LNCaP clone FGC (cell line): ENCODE measurements around the gene CLTA.
A peak's percentile ranks its signal among the peaks of the same experiment; 100 is the strongest.
"Not testable (repeated sequence)": the region's sequence is repeated elsewhere in the genome, so short reads cannot be mapped to it uniquely, and the experiment has no call there.

Source experiments
- DNase-seq: peaks from one replicate; pipeline ENCODE4 v3.0.0-alpha.2; 2011; ENCODE audit warnings: low read depth
- H3K4me3 ChIP-seq: 2 replicates; pipeline ENCODE4 v1.5.1; 2011; ENCODE audit warnings: mild to moderate bottlenecking, low read depth, low read length, control low read depth
- TF ChIP-seq, protein P1 (sequence below): IDR thresholded peaks from 2 replicates; pipeline ENCODE4 v1.5.1; 2012; ENCODE audit warnings: mild to moderate bottlenecking; ENCODE audit not compliant: control insufficient read depth, insufficient read depth; ENCODE audit errors: extremely low read depth

CLTA gene

DNA sequence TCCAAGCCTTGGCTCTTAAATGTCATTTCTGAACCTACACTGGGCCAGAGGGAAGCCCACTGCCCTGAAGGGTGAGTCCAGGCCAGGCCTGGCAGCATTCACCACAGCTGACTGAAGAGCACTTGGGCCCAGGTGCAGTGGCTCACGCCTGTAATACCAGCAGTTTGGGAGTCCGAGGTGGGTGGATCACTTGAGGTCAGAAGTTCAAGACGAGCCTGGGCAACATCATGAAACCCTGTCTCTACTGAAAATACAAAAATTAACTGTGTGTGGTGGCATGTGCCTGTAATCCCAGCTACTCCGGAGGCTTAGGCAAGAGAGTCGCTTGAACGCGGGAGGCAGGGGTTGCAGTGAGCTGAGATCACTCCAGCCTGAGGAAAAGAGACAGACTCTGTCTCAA lies 16.4 kb upstream of the CLTA start:
- TF ChIP-seq, protein P1, sequence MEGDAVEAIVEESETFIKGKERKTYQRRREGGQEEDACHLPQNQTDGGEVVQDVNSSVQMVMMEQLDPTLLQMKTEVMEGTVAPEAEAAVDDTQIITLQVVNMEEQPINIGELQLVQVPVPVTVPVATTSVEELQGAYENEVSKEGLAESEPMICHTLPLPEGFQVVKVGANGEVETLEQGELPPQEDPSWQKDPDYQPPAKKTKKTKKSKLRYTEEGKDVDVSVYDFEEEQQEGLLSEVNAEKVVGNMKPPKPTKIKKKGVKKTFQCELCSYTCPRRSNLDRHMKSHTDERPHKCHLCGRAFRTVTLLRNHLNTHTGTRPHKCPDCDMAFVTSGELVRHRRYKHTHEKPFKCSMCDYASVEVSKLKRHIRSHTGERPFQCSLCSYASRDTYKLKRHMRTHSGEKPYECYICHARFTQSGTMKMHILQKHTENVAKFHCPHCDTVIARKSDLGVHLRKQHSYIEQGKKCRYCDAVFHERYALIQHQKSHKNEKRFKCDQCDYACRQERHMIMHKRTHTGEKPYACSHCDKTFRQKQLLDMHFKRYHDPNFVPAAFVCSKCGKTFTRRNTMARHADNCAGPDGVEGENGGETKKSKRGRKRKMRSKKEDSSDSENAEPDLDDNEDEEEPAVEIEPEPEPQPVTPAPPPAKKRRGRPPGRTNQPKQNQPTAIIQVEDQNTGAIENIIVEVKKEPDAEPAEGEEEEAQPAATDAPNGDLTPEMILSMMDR: no peak
- no peak overlapping the region for H3K4me3 ChIP-seq
- no peak for DNase-seq

DNA sequence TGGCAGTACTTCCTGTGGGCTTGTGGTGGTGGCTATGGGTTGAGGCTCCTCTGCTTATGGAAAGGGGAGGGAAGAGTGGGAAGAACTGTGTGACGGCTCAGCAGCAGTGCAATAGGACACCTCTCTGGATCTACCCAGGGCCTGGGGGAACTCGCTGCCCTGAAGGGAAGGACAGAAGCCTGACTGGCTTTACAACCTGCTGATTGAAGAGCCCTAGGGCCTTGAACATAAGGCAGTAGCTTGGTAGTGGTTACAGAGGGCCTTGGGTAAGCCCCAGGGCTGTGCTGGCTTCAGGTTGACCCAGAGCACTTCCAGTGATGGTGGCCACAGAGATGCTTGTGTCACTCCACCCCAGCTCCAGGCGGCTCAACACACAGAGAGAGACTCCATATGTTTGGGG lies 16.0 kb upstream of the CLTA start:
- no peak for DNase-seq
- TF ChIP-seq, protein P1: no peak
- no peak overlapping the region for H3K4me3 ChIP-seq

DNA sequence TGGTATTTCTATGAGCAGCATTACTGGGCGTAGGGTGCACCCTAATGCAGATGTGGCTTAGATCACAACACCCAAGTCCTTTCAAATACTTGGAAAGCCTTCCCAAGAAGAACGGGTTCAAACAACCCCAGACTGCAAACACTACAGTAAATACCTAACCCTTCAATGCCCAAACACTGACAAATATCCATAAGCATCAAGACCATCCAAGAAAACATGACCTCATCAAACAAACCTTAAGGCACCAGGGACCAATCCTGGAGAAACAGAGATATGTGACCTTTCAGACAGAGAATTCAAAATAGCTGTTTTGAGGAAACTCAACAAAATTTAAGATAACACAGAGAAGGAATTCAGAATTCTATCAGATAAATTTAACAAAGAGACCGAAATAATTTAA lies 15.5 kb upstream of the CLTA start:
- not testable (repeated sequence) for DNase-seq, H3K4me3 ChIP-seq

DNA sequence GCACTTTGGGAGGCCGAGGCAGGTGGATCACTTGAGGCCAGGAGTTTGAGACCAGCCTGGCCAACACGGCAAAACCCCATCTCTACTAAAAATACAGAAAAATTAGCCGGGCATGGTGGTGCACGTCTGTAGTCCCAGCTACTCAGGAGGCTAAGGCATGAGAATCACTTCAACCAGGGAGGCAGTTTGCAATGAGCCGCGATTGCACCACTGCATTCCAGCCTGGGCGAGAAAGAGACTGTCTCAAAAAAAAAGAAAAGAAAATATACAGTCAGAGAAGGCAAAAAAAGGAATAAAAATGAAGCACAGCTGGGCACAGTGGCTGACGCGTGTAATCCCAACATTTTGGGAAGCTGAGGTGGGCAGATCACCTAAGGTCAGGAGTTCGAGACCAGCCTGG lies 14.2 kb upstream of the CLTA start:
- not testable (repeated sequence) for DNase-seq, H3K4me3 ChIP-seq

DNA sequence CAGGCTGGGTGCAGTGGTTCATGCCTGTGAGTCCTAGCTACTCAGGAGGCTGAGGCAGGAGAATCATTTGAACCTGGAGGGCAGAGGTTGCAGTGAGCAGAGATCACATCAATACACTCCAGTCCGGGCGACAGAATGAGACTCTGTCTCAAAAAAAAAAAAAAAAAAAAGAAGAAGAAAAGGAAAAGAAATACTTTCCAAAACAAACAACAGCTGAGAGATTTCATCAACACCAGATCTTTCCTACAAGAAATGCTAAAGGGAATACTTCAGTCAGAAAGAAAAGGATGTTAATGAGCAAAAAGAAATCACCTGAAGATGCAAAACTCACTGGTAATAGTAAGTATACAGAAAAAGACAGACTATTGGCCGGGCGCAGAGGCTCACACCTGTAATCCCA lies 13.2 kb upstream of the CLTA start:
- no peak overlapping the region for H3K4me3 ChIP-seq
- TF ChIP-seq, protein P1: no peak
- DNase-seq: no peak

DNA sequence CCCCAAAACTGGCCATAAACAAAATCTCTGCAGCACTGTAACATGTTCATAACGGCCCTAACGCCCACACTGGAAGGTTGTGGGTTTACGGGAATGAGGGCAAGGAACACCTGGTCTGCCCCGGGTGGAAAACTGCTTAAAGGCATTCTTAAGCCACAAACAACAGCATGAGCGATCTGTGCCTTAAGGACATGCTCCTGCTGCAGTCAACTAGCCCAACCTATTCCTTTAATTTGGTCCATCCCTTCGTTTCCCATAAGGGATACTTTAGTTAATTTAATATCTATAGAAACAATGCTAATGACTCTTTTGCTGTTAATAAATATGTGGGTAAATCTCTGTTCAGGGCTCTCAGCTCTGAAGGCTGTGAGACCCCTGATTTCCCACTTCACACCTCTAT lies 10.5 kb upstream of the CLTA start:
- H3K4me3 ChIP-seq, DNase-seq: not testable (repeated sequence)

DNA sequence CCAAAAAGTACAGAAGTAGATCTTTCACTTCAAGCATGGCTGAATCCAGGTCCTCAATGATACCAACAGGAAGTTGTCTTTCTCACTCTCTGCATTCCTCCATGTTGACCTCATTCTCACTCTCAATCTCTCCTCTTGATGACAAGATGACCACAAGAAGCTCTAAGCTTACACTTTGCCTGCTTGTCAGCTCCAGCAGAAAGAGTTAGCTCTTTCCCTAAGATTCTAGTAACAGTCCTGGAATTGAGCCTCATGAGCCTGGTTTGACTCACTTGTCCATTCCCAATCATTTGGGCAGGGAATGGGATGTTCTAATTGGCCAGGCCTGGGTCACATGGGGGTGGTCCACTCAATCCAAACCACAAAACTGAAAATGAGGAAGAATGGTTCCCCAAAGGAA lies 3.3 kb upstream of the CLTA start:
- TF ChIP-seq, protein P1: no peak
- H3K4me3 ChIP-seq: no peak overlapping the region
- DNase-seq: no peak

DNA sequence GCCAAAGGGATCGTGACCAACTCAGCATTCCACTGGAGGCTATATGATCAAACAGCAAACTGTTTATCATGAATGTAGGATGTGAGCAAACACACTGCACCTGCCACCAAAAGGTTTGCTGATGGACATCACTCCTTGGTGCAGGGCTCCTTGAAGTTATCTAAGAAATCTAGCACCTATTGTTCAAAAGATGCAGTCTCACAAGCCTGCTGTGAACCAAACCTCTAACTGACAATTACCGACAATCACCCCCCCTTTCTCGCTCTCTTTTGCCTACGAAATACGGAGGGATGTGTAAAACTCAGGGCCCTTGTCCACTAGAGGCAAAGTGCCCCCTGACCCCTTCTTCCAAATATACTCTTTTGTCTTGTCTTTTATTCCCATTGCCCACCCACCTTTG lies 2.5 kb upstream of the CLTA start:
- TF ChIP-seq, protein P1: no peak
- DNase-seq: no peak
- no peak overlapping the region for H3K4me3 ChIP-seq

DNA sequence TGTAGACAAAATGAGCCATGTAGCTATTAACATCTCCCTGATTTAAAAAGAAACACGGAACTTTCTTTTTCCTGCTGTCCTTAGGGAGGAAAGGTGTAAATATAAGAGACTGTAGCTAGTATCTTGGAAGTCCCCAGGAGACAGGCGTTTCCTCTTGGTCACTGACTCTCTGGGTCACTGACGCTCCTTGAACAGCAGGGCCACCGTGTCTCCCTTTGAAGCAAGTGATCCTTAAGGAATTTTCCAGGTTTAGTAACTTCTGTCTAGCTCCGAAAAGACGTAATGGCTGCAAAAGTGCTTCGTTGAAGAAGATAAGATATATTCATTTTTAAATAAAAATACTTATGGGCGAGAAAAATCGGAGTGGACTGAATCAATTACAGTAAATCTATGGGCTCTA lies 745 bp upstream of the CLTA start:
- TF ChIP-seq, protein P1: no peak
- H3K4me3 ChIP-seq: peak overlapping the region; percentile 86
- DNase-seq: no peak
